22Rv1 (cell line): ENCODE data around the gene SEMA6B.

ENCODE experiments used
- H3K27ac ChIP-seq: fragments of 450-650 bp; 2 replicates; pipeline ENCODE4 v1.5.1; 2017
- CTCF ChIP-seq: fragments of 450-650 bp; IDR thresholded peaks from 2 replicates; pipeline ENCODE4 v1.5.1; 2017; ENCODE audit warnings: mild to moderate bottlenecking
- ZFX ChIP-seq: fragments of 450-650 bp; IDR thresholded peaks from 2 replicates; pipeline ENCODE4 v1.6.1; 2017; ENCODE audit warnings: antibody characterized with exemption, borderline replicate concordance

The SEMA6B gene

GRCh38 chr19:4519172-4519496 is 40.4 kb downstream of the SEMA6B start:
- TF ChIP-seq ZFX (no peak), CTCF (no peak)
- H3K27ac ChIP-seq, result no peak overlapping the region

GRCh38 chr19:4518345-4519171 is 40.9 kb downstream of the SEMA6B start, which contains the start of gene PLIN4:
PLIN4 (minus strand) TSS chr19:4518486; CDS start chr19:4518272, 214 bp downstream.
- H3K27ac ChIP-seq, result no peak within 1 kb of the TSS
- TF ChIP-seq ZFX (no peak), CTCF (no peak)

GRCh38 chr19:4517451-4518057 is 41.9 kb downstream of the SEMA6B start:
- no peak overlapping the region for H3K27ac ChIP-seq

GRCh38 chr19:4516939-4517300 is 42.6 kb downstream of the SEMA6B start:
- no peak overlapping the region for H3K27ac ChIP-seq
- TF ChIP-seq CTCF (no peak), ZFX (no peak)

More at GRCh38 chr19:4517451-4518057, 41.9 kb downstream of the SEMA6B start:
- TF ChIP-seq ZFX, result no peak
- TF ChIP-seq CTCF, result no peak

- no peak for TF ChIP-seq CTCF
- no peak for TF ChIP-seq ZFX
- H3K27ac ChIP-seq, result no peak overlapping the region
These were observed 43.1 kb downstream of the SEMA6B start for GRCh38 chr19:4516199-4516938.

GRCh38 chr19:4515732-4516131 is 43.8 kb downstream of the SEMA6B start:
- no peak overlapping the region for H3K27ac ChIP-seq
- TF ChIP-seq ZFX (no peak), CTCF (no peak)

- TF ChIP-seq ZFX (no peak), CTCF (no peak)
- no peak overlapping the region for H3K27ac ChIP-seq
These were observed 46.2 kb downstream of the SEMA6B start for GRCh38 chr19:4513248-4513647.
